ENCODE results near the gene MCM9. TPM values are rescaled to one million over a fixed set of nuclear protein-coding genes. Genes with fewer than 3 reads are reported as not detected.

Gene MCM9
- total RNA-seq, 1 donor from 2014 or later = 6.8 TPM

- intact Hi-C loops (cut with DNase I) = no loop called here
- DNase-seq (ENCODE audit: low spot score) = no peak
Measured at GRCh38 chr6:118935331-118935668, 341 bp upstream of the MCM9 start.

GRCh38 chr6:118933855-118934460 lies 1.0 kb downstream of the MCM9 start:
- DNase-seq (ENCODE audit: low spot score) = no peak
- intact Hi-C loops (cut with DNase I) = loop anchor here (1.0 kb wide), 1 partner anchor 41 kb away; no protein-coding TSS in a partner anchor

- DNase-seq (ENCODE audit: low spot score) = no peak
- intact Hi-C loops (cut with DNase I) = no loop called here
Measured at GRCh38 chr6:118932421-118932820, 2.5 kb downstream of the MCM9 start.

GRCh38 chr6:118931436-118931835 lies 3.5 kb downstream of the MCM9 start:
- DNase-seq (ENCODE audit: low spot score) = no peak
- intact Hi-C loops (cut with DNase I) = no loop called here

- intact Hi-C loops (cut with DNase I) = no loop called here
- DNase-seq (ENCODE audit: low spot score) = no peak
Measured at GRCh38 chr6:118930680-118931079, 4.3 kb downstream of the MCM9 start.

- intact Hi-C loops (cut with DNase I) = no loop called here
- DNase-seq (ENCODE audit: low spot score) = no peak
Measured at GRCh38 chr6:118923035-118923434, 11.9 kb downstream of the MCM9 start.

- DNase-seq (ENCODE audit: low spot score) = no peak
- intact Hi-C loops (cut with DNase I) = no loop called here
Measured at GRCh38 chr6:118921084-118921483, 13.9 kb downstream of the MCM9 start.

GRCh38 chr6:118918329-118918725 lies 16.6 kb downstream of the MCM9 start:
- no peak for DNase-seq (ENCODE audit: low spot score)
- intact Hi-C loops (cut with DNase I) = no loop called here

- intact Hi-C loops (cut with DNase I) = no loop called here
- no peak for DNase-seq (ENCODE audit: low spot score)
Measured at GRCh38 chr6:118917546-118918328, 17.2 kb downstream of the MCM9 start.

- intact Hi-C loops (cut with DNase I) = no loop called here
- no peak for DNase-seq (ENCODE audit: low spot score)
Measured at GRCh38 chr6:118914598-118914997, 20.4 kb downstream of the MCM9 start.

GRCh38 chr6:118913161-118913560 lies 21.8 kb downstream of the MCM9 start:
- intact Hi-C loops (cut with DNase I) = no loop called here
- no peak for DNase-seq (ENCODE audit: low spot score)

GRCh38 chr6:118912646-118913045 lies 22.3 kb downstream of the MCM9 start:
- no peak for DNase-seq (ENCODE audit: low spot score)
- intact Hi-C loops (cut with DNase I) = no loop called here

GRCh38 chr6:118908441-118908840 lies 26.5 kb downstream of the MCM9 start:
- intact Hi-C loops (cut with DNase I) = no loop called here
- DNase-seq (ENCODE audit: low spot score) = no peak

- intact Hi-C loops (cut with DNase I) = no loop called here
- no peak for DNase-seq (ENCODE audit: low spot score)
Measured at GRCh38 chr6:118905851-118906250, 29.1 kb downstream of the MCM9 start.

- no peak for DNase-seq (ENCODE audit: low spot score)
- intact Hi-C loops (cut with DNase I) = no loop called here
Measured at GRCh38 chr6:118905084-118905483, 29.9 kb downstream of the MCM9 start.

- DNase-seq (ENCODE audit: low spot score) = no peak
- intact Hi-C loops (cut with DNase I) = no loop called here
Measured at GRCh38 chr6:118903691-118904090, 31.3 kb downstream of the MCM9 start.

- intact Hi-C loops (cut with DNase I) = no loop called here
Measured at GRCh38 chr6:118903138-118903537, 31.8 kb downstream of the MCM9 start.

GRCh38 chr6:118902726-118903125 lies 32.2 kb downstream of the MCM9 start:
- no peak for DNase-seq (ENCODE audit: low spot score)
- intact Hi-C loops (cut with DNase I) = no loop called here

More at GRCh38 chr6:118903138-118903537, 31.8 kb downstream of the MCM9 start:
- no peak for DNase-seq (ENCODE audit: low spot score)

- intact Hi-C loops (cut with DNase I) = no loop called here
Measured at GRCh38 chr6:118899948-118900347, 35.0 kb downstream of the MCM9 start.

GRCh38 chr6:118897386-118897785 lies 37.6 kb downstream of the MCM9 start:
- no peak for DNase-seq (ENCODE audit: low spot score)
- intact Hi-C loops (cut with DNase I) = no loop called here

More at GRCh38 chr6:118899948-118900347, 35.0 kb downstream of the MCM9 start:
- DNase-seq (ENCODE audit: low spot score) = no peak
